Measurements from ENCODE around the gene NDRG4.
A peak's percentile ranks its signal among the peaks of the same experiment; 100 is the strongest.
"Not testable (repeated sequence)": the region's sequence is repeated elsewhere in the genome, so short reads cannot be mapped to it uniquely, and the experiment has no call there.

NDRG4 gene

GRCh38 chr16:58465817-58466216, 34.1 kb upstream of the NDRG4 start:
- DNase-seq, result no peak

DNA sequence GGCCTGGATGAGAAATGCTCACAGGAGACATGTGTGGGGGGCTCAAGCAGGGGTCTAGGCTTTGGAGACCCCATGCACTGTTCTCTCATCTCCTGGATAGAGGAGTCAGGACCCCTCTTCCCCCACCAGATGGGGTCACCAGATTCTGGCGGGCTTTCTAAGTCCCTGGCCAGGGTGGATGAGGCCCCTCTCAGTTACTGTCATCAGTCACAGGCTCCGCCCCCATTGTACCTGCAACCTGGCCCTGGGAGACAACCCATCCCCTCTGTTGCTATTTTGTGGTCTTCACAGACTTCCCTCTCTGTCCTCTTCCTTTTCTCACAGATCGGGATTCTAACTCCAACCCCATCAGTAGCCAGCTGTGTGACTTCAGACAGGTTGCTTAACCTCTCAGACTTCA, 33.5 kb upstream of the NDRG4 start:
- DNase-seq, result no peak

- DNase-seq, result no peak
Measured at GRCh38 chr16:58467905-58468304, 32.0 kb upstream of the NDRG4 start.

GRCh38 chr16:58471209-58471975, 28.6 kb upstream of the NDRG4 start:
- DNase-seq, result no peak

- DNase-seq, result no peak
Measured at GRCh38 chr16:58472266-58472665, 27.7 kb upstream of the NDRG4 start.

DNA sequence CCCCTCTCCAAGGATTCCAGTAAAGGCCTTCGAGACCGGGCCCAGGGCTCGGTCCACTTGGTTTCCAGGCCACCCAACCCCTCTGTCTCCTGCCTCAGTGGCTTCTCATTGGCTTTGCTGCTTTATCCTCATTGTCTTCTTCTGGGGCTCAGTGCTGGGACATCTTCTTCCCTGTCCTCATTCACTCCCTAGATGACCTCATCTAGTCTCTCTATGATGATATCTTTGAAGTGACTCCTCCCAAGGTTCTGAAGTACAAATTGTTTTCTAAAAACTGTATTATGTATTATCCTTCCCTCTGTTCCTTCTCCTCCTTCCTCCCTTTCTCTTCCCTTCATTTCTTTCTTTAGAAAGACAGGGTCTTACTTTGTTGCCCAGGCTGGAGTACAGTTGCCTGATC, 27.1 kb upstream of the NDRG4 start:
- DNase-seq, result no peak

DNA sequence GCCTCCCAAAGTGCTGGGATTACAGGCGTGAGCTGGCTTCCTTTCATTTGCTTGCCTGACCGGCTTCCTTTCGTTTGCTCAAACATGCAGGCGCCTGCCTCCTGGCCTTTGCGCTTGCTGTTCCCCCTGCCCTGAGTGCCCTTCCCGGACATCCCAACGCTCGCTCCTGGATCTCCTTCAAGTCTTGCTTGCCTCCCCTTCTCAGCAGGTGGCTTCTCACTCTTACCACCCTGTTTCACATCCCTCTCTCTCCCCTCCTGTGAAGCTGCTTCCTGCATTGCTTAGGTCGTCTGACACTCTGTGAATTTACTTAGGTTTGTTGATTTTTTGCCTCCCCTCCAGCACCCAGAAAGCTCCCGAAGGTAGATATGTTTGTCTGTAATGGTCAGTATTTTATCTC, 25.6 kb upstream of the NDRG4 start:
- DNase-seq, result no peak

DNA sequence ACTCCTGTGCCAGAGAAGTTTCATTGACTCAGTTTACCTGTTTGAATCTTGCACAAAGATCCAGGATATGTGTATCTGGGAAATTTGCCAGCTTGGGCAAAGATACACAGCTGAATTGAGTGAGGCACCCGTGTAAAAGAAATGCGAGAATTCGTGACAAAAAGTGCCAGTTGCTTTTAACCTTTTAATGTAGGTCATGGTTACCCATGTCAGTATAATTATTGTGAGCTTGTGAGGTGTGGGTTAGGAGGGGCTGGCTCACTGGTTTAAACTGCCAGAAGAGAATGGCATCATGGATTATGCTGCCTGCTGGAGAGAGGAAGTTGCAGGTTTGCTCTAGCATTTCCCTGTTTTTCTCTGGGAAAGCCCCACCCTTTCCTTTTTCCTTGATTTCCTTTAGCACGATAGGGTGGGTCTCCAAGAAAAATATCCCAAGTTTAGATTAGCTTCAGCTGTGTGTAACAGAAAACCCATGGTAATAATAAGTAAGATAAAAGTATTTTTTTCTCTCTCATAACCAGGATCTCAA, 24.8 kb upstream of the NDRG4 start:
- no peak for DNase-seq

DNA sequence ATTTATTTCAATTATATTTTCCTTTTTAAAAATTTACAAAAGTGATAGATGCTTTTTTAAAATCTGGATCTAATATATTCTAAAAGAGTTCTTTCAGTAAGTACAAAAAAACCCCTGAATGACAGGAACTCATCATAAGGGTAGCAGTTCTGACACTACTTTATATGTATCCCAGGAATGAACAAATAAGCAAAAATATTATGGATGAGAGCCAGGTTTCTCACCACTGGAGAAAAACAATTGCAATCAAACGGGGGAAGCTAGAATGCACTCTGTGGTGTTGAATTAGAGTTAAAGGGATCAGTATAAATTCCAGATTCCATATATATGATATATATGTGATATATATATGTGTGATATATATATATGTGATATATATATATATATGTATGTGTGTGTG, 23.2 kb upstream of the NDRG4 start:
- DNase-seq, result no peak

- no peak for DNase-seq
Measured at GRCh38 chr16:58478427-58478826, 21.5 kb upstream of the NDRG4 start.

DNA sequence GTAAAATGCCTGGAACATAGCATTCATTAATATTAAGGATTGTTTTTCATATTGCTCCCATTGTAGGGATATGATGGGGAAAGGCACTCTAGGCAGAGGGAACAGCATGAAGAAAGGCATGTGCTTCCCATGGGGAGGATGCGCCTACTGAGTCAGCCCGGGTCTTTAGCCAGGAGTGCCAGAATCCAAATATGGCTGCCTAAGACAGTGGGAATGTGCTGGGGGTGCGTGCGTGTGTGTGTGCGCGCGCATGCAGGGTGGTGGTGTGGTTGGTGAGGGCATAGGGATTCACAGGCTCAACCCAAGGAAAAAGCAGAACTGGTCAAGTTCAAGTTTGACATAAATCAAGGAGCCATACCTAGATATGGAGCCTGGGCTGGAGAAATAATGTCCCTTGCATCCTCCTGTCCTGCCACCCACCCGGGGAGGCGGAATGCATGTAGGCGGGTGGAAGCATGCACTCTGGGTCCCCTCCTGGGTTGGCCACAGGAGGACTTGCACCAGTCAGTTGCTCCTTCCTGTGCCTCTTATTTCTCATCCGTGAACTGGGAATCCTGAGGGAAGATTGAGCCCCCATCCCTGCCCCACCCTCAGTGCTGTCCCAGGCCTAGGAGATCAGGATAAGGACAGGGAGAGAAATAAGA, 18.6 kb upstream of the NDRG4 start:
- no peak for DNase-seq

DNA sequence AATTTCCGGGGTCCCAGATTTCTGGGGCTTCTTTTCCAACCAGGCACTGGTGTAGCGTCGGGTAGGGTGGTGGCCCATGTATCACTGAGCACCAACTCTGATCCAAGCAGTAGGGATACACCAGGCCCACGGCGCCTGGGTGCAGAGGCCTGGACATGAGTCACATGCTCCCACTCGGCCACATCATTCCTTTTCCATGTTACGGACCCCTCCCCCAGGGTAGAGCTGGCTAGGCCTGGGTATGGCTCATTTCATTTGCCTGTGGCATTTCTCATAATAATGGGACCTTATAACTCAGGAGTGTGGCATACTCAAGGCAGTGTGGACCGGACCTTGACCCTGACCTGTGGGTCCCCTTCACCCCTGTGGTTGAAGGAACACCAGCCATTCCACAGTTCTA, 18.0 kb upstream of the NDRG4 start:
- no peak for DNase-seq

DNA sequence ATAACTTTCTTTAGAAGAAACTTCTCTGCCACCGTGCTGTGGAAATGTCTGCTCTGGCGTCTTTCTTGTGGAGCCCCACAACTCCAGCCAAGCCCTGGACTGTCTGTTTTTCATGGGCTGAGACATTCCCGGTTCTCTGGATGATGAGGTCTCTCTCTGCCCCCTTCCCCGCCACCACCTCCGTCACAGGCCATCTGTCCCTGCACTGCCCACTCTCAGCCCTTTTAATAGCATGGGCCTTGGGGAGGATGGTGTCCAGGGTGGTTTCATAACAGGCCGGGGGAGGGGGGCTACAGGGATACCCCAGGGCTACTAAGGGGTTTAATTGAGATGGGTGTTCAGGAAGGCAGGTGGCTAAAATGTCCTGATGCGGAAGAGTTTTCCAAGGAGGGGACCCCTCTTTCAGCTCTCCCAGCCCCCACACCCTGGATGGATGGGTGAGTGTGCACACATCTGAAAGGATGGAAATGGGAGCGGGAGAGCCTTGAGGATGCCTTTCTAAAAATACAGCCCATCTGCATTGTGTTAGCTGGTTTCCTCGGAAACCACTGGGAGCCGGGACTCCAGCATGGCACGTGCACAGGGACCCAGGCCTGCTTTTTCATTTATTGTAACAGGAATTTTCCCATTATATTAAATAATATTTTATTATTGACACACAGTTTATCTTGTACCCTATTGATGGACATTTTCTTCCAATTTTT, 14.6 kb upstream of the NDRG4 start:
- DNase-seq, result no peak

DNA sequence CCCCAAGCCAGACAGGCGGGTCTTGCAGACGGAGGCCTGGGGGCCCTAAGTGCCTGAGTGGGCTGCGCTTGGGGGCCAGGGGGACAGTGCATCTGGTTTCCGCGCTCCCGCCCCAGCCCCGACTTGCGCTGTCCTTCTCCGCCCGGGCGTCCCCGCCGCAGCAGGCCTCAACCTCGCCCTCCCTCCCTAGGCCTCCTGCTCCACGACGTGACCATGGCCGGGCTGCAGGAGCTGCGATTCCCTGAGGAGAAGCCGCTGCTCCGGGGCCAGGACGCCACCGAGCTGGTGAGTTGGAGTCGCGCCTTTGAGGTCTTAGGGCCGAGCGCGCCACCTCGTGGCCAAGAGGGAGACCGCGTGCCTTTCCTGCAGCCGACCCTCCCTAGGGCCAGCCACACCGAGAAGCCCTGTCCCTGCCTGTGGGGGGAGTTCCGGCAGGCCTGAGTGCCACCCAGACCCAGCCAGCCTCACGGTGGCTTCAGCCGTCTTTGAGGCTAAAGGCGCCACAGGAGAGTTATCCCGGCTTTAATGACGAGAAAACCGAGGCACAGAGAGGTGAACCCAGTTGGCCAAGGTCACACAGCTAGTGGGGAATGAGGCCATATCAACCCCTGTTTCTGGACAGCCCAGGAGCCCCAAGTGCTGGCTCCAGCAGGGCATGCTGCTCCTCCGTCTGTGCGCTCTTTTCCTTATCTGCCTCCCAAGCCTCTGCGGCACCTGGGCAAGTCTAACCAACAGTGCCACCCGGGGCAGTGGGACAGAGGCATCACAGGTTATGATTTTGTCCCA, 12.2 kb upstream of the NDRG4 start:
- DNase-seq, result peak; percentile 63 to 65

- DNase-seq, result no peak
Measured at GRCh38 chr16:58488531-58488930, 11.4 kb upstream of the NDRG4 start.

GRCh38 chr16:58490065-58490464, 9.9 kb upstream of the NDRG4 start:
- no peak for DNase-seq

- not testable (repeated sequence) for DNase-seq
Measured at GRCh38 chr16:58490539-58490938, 9.4 kb upstream of the NDRG4 start.

DNA sequence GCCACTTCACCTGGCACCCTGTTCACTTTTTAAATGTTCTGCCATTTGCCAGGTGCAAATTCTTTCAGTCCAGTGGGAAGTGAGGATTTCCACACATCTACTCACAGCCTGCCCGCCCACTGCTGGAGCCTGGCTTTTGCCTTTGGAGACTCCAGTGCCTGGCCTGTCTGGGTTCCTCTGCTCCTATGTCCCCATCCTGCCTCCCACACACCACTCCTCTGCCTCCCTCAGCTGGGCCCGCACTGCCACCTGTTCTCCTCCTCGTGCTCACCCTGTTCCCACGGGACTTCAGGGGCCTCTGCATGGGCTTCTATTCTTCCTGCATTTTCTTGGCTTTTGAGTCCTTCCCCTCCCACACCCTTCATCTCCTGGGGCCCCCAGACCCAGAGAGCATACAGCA, 7.9 kb upstream of the NDRG4 start:
- no peak for DNase-seq

- no peak for DNase-seq
Measured at GRCh38 chr16:58492735-58493134, 7.2 kb upstream of the NDRG4 start.

GRCh38 chr16:58493756-58494431, 6.0 kb upstream of the NDRG4 start:
- no peak for DNase-seq

DNA sequence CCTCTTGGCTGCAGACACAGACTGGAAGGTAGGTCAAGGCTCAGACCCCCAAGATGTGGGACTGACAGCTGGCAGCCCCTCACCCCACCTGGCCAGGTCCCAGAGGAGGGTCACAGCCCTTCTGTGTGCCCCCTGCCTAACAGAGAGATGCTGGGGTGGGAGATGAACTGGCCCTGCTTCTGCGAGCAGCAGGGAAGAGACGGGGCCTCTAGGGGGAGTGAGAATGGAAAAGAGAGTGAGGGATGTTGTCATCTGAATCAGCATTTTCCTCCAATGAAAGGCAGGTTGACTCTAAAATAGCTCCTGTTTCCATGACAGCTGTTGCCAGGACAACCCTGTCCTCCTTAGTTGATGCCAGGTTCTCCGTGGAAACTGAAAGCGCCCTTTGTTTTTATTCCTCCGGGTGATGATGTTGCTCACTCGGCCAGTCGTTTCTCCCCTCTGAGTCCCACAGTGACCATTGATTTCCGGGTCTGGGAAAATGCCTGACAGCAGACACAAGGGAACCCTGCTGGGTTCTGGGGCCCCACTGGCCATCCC, 4.9 kb upstream of the NDRG4 start:
- DNase-seq, result peak; percentile 55 to 58

Data from CD4-positive, alpha-beta T cell treated with Interleukin-1 beta for 1 hour (primary cell).